BE2C (cell line): ENCODE measurements around the gene SF3B6.

Source experiments
- DNase-seq: peaks from one replicate; pipeline ENCODE4 v3.0.0-alpha.2; 2020
- H3K27me3 ChIP-seq: fragments of 250-450 bp; sonication (Bioruptor Pico); 2 replicates; pipeline ENCODE4 v1.5.1; 2020; ENCODE audit warnings: mild to moderate bottlenecking
- H3K36me3 ChIP-seq: fragments of 250-450 bp; sonication (Bioruptor Pico); 2 replicates; pipeline ENCODE4 v1.5.1; 2020; ENCODE audit warnings: mild to moderate bottlenecking
- H3K4me1 ChIP-seq: fragments of 250-450 bp; sonication (Bioruptor Pico); 2 replicates; pipeline ENCODE4 v1.5.1; 2020
- H3K4me3 ChIP-seq: 2 replicates; pipeline ENCODE4 v1.5.1; 2011; ENCODE audit warnings: low read depth, low read length
- H3K9me3 ChIP-seq: fragments of 250-450 bp; sonication (Bioruptor Pico); 2 replicates; pipeline ENCODE4 v1.5.1; 2020
- CTCF ChIP-seq: IDR thresholded peaks from 2 replicates; pipeline ENCODE4 v1.5.1; 2012; ENCODE audit warnings: mild to moderate bottlenecking, low read depth, low read length

Gene SF3B6

GRCh38 chr2:24107336-24107735 is 31.2 kb upstream of the SF3B6 start:
- DNase-seq, result no peak
- TF ChIP-seq CTCF, result no peak
- Histone ChIP-seq H3K4me1 (peaks cover 2% of the 10 kb centered on the region), H3K36me3 (no peaks in the 10 kb centered on the region), H3K27me3 (no peaks in the 10 kb centered on the region), H3K4me3 (no peak overlapping the region), H3K9me3 (no peaks in the 10 kb centered on the region)

GRCh38 chr2:24106786-24107185 is 30.7 kb upstream of the SF3B6 start:
- no peak overlapping the region for H3K4me3 ChIP-seq
- H3K4me1 ChIP-seq, result peaks cover 5% of the 10 kb centered on the region
- TF ChIP-seq CTCF, result no peak
- H3K36me3 ChIP-seq, result no peaks in the 10 kb centered on the region
- H3K27me3 ChIP-seq, result no peaks in the 10 kb centered on the region
- H3K9me3 ChIP-seq, result no peaks in the 10 kb centered on the region
- no peak for DNase-seq

- Histone ChIP-seq H3K36me3 (no peaks in the 10 kb centered on the region), H3K9me3 (no peaks in the 10 kb centered on the region), H3K4me1 (peaks cover 5% of the 10 kb centered on the region), H3K4me3 (no peak overlapping the region), H3K27me3 (no peaks in the 10 kb centered on the region)
- no peak for DNase-seq
- TF ChIP-seq CTCF, result no peak
Measured at GRCh38 chr2:24105816-24106215, 29.7 kb upstream of the SF3B6 start.

GRCh38 chr2:24104906-24105305 is 28.8 kb upstream of the SF3B6 start:
- H3K27me3 ChIP-seq, result no peaks in the 10 kb centered on the region
- H3K9me3 ChIP-seq, result no peaks in the 10 kb centered on the region
- no peak overlapping the region for H3K4me3 ChIP-seq
- no peaks in the 10 kb centered on the region for H3K36me3 ChIP-seq
- no peak for DNase-seq
- TF ChIP-seq CTCF, result no peak
- peaks cover 5% of the 10 kb centered on the region for H3K4me1 ChIP-seq

GRCh38 chr2:24104110-24104650 is 28.1 kb upstream of the SF3B6 start:
- Histone ChIP-seq H3K4me1 (peaks cover 5% of the 10 kb centered on the region), H3K36me3 (no peaks in the 10 kb centered on the region), H3K27me3 (no peaks in the 10 kb centered on the region), H3K4me3 (no peak overlapping the region), H3K9me3 (no peaks in the 10 kb centered on the region)
- no peak for DNase-seq
- no peak for TF ChIP-seq CTCF

- H3K4me1 ChIP-seq, result peaks cover 5% of the 10 kb centered on the region
- no peaks in the 10 kb centered on the region for H3K9me3 ChIP-seq
- DNase-seq, result no peak
- H3K4me3 ChIP-seq, result no peak overlapping the region
- no peak for TF ChIP-seq CTCF
- no peaks in the 10 kb centered on the region for H3K27me3 ChIP-seq
- no peaks in the 10 kb centered on the region for H3K36me3 ChIP-seq
Measured at GRCh38 chr2:24102677-24103076, 26.6 kb upstream of the SF3B6 start.
